Fibroblast of skin of right quadriceps (primary cell): ENCODE measurements around the gene DGKG.

Experiments
- DNase-seq: peaks from one replicate; pipeline ENCODE4 v3.0.0-alpha.2; 2013

Gene DGKG

GRCh38 chr3:186132487-186132886 is 229.5 kb downstream of the DGKG start:
- no peak for DNase-seq

DNA sequence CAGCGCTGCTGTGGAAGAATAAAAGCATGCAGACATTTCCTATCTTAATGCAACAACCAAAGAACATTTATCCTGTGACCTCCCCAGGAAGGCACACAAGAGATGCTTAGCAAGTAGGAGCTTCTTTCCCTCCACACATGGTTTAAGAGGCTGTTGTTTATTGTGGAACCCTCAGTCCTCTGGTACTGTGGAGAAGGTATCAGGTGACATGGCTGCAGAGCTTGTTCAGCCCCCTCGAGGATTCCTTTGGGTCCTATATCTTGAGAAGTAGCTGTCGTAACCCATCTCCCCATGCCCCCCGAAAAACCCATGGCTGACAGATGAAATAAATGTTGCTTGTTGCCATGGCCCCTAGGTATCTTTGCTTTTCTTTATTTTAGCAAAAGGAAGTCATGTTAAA is 232.8 kb downstream of the DGKG start:
- DNase-seq = no peak

GRCh38 chr3:186128158-186128557 is 233.9 kb downstream of the DGKG start:
- DNase-seq = no peak

DNA sequence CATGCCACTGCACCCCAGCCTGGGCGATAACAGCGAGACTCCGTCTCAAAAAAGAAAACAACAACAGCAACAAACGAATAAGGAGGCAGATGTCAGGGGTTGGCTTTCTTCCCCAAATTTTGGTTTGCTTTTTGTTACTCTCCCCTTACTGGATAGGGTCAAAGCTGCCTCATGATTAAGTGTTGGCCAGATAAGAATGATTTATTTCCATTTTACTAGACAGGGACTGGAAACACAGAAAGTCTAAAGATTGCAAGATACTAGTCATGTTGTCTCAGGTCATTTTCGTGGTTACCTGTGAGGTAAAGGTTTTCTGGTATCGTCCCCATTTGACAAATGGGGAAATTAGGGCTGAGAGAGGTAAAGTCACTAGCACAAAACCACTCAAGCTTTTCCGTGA is 234.6 kb downstream of the DGKG start:
- no peak for DNase-seq

- DNase-seq = no peak
These were observed 236.9 kb downstream of the DGKG start for GRCh38 chr3:186125118-186125517.

GRCh38 chr3:186124592-186124991 is 237.4 kb downstream of the DGKG start:
- DNase-seq = no peak

DNA sequence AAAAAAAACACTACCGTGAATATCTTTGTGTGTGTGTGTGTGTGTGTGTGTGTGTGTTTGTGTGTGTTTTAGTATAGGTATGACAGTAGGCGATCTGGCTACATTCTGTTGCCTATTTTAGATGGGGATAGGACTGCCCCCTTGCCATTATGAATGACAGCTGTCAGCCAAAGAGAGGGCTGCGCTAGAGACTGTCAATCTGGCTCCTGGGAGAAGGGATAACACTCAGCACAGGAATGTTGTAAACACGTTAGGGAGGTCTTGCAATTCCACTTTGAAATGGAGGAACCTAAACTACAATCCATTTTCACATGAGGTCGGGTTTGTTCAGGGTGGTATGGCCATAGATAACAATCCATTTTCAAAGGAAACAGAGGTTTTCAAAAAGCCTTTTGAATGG is 239.0 kb downstream of the DGKG start:
- no peak for DNase-seq

DNA sequence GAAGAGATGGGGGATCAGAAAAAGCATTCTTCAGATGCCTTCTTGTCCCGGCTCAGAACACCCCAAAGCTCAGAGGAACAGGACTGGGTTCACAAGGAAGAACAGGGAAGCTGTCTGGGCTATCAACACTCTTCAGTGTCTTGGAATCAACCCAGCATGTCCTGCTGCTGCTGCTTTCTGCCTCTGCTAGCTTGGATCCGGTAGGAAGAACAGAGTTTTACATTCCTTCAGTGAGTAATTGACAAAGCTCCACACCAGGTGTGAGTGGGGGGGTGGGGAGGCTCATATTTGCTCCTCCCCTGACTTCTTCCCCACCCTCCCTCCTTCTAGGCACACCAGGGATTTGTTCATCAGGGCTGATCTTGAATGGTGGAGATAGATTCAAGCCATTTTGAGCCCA is 240.1 kb downstream of the DGKG start:
- no peak for DNase-seq

- DNase-seq = no peak
These were observed 240.8 kb downstream of the DGKG start for GRCh38 chr3:186121278-186121677.

DNA sequence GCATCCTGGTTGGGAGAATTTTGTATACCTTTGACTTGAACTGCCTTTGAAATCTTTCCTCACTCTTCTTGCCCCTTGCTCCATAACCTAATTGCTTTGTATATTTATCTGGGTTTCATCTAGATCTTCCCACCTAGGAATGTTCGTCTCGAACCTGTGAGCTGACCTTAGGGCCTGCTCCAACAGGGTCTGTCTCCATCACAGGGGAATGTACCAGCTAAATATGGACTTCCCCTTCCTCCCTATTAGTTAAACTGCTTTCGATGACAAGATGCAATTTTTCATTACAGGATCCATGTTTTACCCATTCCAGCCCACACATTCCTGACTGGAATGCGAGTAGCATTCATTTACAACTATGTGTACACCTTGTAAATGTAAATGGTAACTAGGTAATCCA is 242.5 kb downstream of the DGKG start:
- DNase-seq = no peak

GRCh38 chr3:186118692-186119091 is 243.3 kb downstream of the DGKG start:
- no peak for DNase-seq

DNA sequence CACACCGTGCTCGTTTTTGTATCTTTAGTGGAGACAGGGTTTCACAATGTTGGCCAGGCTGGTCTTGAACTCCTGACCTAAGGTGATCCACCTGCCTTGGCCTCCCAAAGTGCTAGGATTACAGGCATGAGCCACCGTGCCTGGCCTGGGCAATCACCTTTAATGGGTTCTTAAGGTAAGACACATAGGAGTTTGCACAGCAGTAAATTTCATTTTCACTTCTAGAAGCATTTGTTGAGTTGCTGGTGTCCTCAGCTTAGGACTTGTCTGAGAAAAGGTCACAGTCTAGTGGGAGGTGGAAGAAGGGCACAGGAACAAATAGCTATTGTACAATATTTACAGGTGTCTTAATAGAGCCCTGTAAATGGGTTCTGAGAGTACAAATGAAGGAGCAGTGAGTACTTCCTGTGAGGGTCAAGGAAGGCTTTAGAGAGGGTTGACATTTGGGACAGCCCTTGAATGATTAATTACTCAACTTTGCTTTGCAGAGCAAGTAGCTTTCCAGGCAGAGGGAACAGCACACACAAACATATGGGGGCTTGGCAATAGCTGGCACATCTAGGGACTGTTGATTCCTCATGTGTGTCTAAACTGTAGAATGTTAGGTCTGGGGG is 244.4 kb downstream of the DGKG start:
- DNase-seq = no peak

DNA sequence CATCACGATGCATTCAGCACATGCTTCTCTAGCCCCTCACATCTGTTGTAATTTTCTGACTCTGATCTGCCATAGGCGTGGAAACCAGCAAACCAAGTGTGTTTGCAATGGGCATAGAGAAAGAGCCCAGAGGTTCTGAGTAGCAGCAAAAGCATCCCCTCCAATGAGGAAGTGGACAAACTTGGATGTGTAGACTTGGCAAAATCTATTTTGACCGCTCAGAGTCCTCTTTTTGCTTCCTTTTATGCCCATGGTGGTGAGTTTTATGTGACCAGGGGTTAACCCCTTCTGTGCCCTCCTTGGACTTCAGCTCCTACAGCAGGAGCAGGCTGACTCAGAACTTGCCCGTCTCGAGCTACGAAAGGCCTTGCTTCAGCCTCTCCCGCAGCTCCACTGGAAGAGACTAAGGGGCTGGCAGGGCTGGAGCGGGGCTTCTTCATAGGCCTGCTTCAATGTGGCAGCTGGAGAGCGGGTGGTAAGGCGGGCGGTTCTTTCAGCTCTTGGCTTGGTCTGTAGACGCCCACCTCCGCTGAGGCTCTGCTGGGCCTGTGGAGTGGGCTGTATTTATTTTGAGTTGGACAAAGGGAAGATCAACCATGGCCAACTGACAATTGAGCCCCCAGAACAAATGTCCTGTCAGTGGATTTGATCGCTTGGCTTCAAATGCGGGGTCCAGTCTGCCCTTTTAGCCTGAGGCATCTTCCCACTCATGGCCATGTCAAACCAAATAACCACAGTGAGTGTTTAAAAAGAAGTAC is 246.6 kb downstream of the DGKG start:
- no peak for DNase-seq

DNA sequence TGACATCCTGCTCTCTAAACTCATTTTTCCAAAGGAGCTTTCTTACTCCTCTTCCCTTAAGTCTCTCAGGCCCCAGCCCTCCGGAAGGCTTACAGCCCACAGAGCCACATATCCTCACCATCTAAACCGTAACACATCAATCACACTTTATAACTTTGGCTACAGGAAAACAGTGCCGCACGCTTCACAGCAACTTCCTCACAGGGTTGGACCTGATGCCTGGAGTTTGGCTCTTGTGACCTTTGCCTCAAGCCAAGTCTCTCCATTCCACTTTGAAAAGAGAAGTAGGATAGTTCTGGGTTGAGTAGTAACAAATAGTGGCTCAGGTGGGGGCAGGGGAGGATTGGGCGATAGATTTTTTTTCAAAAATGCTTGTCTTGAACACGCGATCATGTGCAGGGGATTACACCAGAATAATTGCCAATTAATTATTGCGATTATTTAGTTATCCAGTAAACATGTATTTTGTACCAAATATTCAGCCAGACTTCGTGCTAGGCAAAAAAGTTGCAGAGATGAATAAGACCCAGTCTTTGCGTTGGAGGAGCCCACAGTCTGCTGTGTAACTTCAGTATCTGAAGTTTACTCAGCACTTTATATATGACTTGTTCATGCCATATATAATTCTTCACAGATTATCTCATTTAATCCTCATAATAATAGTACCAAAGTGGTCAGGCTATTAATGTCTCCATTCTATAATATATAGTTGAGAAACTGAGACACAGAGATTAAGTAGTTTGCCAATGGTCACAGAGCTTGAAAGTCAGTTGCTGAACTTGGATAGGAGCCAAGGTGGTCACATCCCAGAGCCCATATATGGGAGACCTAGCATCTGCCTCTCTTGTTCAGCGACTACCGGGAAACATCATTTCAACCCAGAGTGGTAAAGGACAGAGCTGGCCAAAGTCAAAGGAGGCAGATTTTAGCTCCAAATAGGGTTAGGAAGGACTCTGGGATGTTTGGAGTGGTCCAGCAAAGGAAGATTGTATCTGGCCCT is 250.8 kb downstream of the DGKG start:
- no peak for DNase-seq

GRCh38 chr3:186109897-186110803 is 251.9 kb downstream of the DGKG start:
- no peak for DNase-seq

- peak; percentile 100 for DNase-seq
These were observed 252.8 kb downstream of the DGKG start, which contains the start of gene ETV5 for GRCh38 chr3:186108941-186109865. Gene ETV5, minus strand, starts transcription at chr3:186109089. Its CDS starts 3,221 bp downstream, at chr3:186105868.

DNA sequence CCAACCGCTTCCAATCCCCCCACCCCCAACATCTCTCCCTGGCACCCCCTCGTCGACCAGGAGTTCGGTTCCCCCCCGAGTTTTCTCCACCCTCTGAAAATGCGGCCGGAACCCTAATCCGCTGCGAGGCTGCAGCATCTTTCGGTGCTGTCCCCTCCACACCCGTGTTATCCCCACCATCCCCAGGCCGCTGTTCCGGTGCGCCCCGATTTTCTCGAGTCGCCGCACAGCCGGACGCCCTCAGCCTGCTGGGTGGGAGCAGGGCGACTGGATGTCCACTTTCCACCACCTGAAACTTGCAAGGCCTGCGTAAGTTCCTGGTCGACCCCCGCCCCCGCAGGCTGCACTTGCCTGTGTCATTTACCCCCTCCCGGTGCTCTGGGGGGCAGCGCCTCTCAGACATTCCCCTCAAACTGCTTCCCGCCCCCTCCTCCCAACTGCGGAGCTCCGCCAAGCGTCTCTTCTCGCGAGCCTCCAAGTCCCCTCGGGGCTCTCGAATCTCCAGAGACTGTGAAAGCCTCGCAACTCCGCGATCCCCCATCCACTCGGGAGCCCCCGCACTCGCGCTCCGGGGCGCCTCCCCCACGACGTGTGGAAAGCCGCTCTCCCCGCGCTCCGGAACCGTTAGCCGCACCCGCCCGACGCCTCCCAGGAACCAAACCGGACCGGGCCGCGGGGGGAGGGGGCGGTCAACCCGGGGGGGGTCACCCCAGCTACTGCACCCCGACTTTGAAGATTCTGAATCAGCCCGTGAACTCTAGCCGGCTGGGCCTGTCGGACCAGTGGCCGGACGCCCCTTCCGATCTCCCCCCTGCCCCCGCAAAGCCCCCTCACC is 253.7 kb downstream of the DGKG start:
- DNase-seq = peak; percentile 66

DNA sequence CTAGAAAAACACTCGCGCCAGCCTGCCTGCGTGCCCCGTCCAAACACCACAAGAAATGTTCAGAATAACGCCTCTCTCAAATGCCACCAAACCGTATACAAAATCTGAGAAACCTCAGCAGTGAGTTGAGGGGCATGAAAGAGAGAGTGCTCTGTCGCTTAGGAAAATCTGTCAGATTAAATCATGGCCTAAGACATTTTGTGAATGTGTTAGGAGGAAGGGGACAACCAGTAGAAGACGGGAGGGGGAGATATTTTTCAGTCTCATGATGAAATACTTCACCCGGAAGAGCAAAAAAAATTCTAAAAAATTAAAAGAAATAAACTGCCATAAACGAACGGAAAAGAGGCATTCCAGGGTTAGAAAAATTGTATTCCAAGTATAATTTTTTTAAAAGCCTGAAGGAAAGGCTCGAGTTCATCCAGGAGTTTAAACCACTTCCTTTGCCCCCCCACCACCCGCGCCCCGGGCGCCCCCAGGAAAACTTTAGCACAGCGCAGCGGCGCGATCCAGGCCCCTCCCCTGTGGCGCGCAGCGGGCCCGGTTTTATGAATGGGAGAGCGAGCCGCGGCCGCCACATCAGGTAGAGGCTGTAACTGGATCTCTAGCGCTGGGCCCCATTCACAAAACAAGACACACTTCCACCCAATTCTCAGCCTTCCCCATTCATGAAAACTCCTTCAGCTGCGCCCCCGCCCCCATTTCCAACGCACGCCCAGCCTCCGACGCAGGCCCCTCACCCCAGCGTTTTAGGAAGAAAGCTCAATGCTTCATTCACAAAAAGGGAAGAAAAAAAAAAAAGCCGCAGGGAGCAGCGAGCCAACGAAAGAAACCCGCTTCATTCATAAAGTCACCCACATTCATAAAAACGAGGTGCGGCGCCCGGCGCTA is 254.6 kb downstream of the DGKG start:
- DNase-seq = peak; percentile 85

- no peak for DNase-seq
These were observed 256.5 kb downstream of the DGKG start for GRCh38 chr3:186105543-186105942.
